ENCODE data around the gene FAM151A. TPM values are rescaled to one million over a fixed set of nuclear protein-coding genes. Genes with fewer than 3 reads are reported as not detected.

Gene FAM151A
- total and polyA plus RNA-seq, 7 donors = 3.2 to 5.4 (median 3.7) TPM; not detected in 4

GRCh38 chr1:54603241-54603640, 20.1 kb downstream of the FAM151A start:
- TF ChIP-seq POLR2AphosphoS5 (IDR thresholded peaks at IDR 0.05) = no peak
- intact Hi-C loops (cut with DNase I) = no loop called here
- no peak for DNase-seq
- H3K27ac ChIP-seq = no peak overlapping the region
- H3K4me3 ChIP-seq = no peak overlapping the region
- no peaks in the 10 kb centered on the region for H3K27me3 ChIP-seq
- H3K9me3 ChIP-seq = no peaks in the 10 kb centered on the region
- no peaks in the 10 kb centered on the region for H3K4me1 ChIP-seq
- H3K36me3 ChIP-seq = peaks cover 6 to 57% (median 16%) of the 10 kb centered on the region in 4 donors
- 86 to 93% methylated on average over 6 of the region's 6 CpGs for WGBS, 2 donors

GRCh38 chr1:54602554-54602953, 20.8 kb downstream of the FAM151A start:
- Histone ChIP-seq H3K27ac (no peak overlapping the region), H3K36me3 (peaks cover 6 to 57% (median 19%) of the 10 kb centered on the region in 4 donors), H3K4me3 (no peak overlapping the region), H3K4me1 (no peaks in the 10 kb centered on the region), H3K9me3 (no peaks in the 10 kb centered on the region), H3K27me3 (no peaks in the 10 kb centered on the region)
- TF ChIP-seq EP300 (IDR thresholded peaks at IDR 0.05) (no peak), POLR2A (IDR thresholded peaks at IDR 0.05) (no peak), POLR2AphosphoS5 (IDR thresholded peaks at IDR 0.05) (no peak)
- TF ChIP-seq, protein P1, sequence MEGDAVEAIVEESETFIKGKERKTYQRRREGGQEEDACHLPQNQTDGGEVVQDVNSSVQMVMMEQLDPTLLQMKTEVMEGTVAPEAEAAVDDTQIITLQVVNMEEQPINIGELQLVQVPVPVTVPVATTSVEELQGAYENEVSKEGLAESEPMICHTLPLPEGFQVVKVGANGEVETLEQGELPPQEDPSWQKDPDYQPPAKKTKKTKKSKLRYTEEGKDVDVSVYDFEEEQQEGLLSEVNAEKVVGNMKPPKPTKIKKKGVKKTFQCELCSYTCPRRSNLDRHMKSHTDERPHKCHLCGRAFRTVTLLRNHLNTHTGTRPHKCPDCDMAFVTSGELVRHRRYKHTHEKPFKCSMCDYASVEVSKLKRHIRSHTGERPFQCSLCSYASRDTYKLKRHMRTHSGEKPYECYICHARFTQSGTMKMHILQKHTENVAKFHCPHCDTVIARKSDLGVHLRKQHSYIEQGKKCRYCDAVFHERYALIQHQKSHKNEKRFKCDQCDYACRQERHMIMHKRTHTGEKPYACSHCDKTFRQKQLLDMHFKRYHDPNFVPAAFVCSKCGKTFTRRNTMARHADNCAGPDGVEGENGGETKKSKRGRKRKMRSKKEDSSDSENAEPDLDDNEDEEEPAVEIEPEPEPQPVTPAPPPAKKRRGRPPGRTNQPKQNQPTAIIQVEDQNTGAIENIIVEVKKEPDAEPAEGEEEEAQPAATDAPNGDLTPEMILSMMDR (IDR thresholded peaks at IDR 0.05) = no peak
- WGBS, 2 donors = 91 to 93% methylated on average over 18 of the region's 18 CpGs
- no peak for DNase-seq
- intact Hi-C loops (cut with DNase I) = no loop called here

DNA sequence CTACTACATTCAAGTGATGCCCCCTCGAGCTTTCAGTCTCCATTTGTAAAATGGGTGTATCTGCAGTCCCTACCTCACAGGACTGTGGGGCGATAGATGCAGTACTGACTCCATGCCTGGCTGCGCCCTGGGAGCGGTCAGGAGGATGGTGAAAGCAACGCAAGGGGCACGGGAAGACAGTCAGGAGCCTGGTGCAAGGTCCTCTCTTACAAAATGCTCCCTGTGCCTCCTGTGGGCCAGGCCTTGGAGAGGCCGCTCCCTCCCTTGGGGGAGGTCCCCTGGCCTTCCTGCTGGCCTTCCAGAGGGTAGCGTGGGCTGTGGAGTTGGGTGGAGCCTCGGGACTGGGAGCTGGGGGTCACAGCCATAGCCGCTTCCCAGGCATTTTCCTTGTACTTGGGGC, 21.6 kb downstream of the FAM151A start:
- no peaks in the 10 kb centered on the region for H3K9me3 ChIP-seq
- no peak overlapping the region for H3K27ac ChIP-seq
- intact Hi-C loops (cut with DNase I) = no loop called here
- WGBS, 2 donors = 92% methylated on average over 10 of the region's 10 CpGs
- no peak for DNase-seq
- no peaks in the 10 kb centered on the region for H3K4me1 ChIP-seq
- H3K36me3 ChIP-seq = peaks cover 10 to 56% (median 17%) of the 10 kb centered on the region in 4 donors
- TF ChIP-seq POLR2AphosphoS5 (IDR thresholded peaks at IDR 0.05) (no peak), POLR2A (IDR thresholded peaks at IDR 0.05) (no peak)
- TF ChIP-seq, protein P1 (IDR thresholded peaks at IDR 0.05) = no peak
- H3K27me3 ChIP-seq = no peaks in the 10 kb centered on the region
- no peak overlapping the region for H3K4me3 ChIP-seq

GRCh38 chr1:54600947-54601721, 22.2 kb downstream of the FAM151A start:
- TF ChIP-seq POLR2AphosphoS5 (IDR thresholded peaks at IDR 0.05) (no peak), POLR2A (IDR thresholded peaks at IDR 0.05) (no peak), EP300 (IDR thresholded peaks at IDR 0.05) (no peak)
- TF ChIP-seq, protein P1 (IDR thresholded peaks at IDR 0.05) = no peak
- DNase-seq = no peak
- WGBS, 2 donors = 85 to 87% methylated on average over 21 of the region's 21 CpGs

GRCh38 chr1:54599211-54599823, 24.0 kb downstream of the FAM151A start:
- Histone ChIP-seq H3K27me3 (no peaks in the 10 kb centered on the region), H3K36me3 (peaks cover 13 to 61% (median 23%) of the 10 kb centered on the region in 4 donors), H3K4me3 (no peak overlapping the region), H3K27ac (no peak overlapping the region), H3K9me3 (no peaks in the 10 kb centered on the region), H3K4me1 (no peaks in the 10 kb centered on the region)
- WGBS, 2 donors = 92 to 95% methylated on average over 13 of the region's 13 CpGs
- intact Hi-C loops (cut with DNase I) = no loop called here
- TF ChIP-seq POLR2A (IDR thresholded peaks at IDR 0.05) = no peak
- TF ChIP-seq, protein P1 (IDR thresholded peaks at IDR 0.05) = no peak
- TF ChIP-seq POLR2AphosphoS5 (IDR thresholded peaks at IDR 0.05) = no peak
- TF ChIP-seq EP300 (IDR thresholded peaks at IDR 0.05) = no peak
- no peak for DNase-seq

More at GRCh38 chr1:54600947-54601721, 22.2 kb downstream of the FAM151A start:
- Histone ChIP-seq H3K9me3 (no peaks in the 10 kb centered on the region), H3K4me3 (no peak overlapping the region), H3K4me1 (no peaks in the 10 kb centered on the region), H3K27me3 (no peaks in the 10 kb centered on the region), H3K36me3 (peaks cover 10 to 54% (median 17%) of the 10 kb centered on the region in 4 donors), H3K27ac (no peak overlapping the region)
- intact Hi-C loops (cut with DNase I) = no loop called here
